ENCODE data around the gene EBPL. TPM values are rescaled to one million over a fixed set of nuclear protein-coding genes. Genes with fewer than 3 reads are reported as not detected.
"Not testable (repeated sequence)": the region's sequence is repeated elsewhere in the genome, so short reads cannot be mapped to it uniquely, and the experiment has no call there.

EBPL gene
- total RNA-seq, 1 donor from 2014 or later, result 18.8 TPM

DNA sequence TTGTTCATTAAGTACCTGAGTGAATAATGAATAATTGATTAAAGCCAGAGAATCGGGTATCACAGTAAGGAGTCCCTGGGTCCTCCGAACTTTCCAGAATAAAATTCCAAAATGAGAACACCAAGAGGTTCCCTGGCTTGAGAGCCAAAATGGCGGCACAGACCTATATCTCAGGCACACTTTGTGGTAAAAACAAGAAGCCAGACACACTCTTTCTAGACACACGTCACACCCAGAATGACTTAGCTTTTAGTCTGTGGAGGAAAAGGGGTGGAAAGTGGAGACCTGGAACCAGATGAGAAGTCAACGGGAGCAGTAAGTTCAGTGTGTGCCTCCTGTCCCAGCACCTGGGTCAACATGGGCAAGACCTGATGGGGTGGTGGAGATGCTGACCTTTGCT is 54.6 kb downstream of the EBPL start:
- no peak for DNase-seq (ENCODE audit: low read depth)

DNA sequence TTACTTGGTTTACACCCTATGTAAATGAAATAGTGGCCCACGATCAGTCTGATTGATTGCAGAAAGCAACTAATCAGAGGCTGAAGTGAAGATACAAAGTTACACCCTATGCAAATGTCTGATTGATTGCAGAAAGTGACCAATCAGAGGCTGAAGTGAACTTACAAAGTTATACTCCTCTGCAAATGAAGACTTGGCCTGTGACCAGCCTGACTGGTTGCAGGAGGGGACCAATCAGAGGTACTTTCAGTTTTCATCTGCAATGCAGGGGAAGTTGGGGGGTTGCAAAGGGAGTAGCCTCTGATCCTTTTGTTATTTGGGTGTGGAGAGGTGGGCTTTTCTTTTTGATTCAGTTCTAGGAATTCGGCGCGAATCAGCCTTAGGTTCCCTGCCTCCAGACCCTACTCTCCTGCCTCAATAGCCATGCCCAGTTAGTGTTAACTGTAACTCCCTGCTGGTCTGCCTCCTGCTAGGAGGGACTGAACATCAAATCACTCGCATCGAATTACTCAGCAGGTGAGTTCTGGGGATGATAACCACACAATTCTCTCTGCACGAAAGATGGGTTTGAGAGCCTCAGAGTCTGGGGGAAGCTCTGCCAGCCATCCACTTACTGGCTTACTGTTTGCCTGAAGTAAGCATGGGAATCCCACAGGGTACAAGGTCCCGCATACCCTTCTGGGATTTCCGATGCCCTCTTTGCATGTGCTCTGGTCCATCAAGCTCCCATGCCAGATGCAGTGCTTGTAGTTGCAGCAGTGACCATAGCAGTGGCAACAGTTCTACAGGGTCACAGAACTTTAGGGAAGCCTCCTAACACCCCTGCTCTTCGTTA is 55.5 kb downstream of the EBPL start:
- DNase-seq (ENCODE audit: low read depth), result no peak

GRCh38 chr13:49633710-49634109 is 57.6 kb downstream of the EBPL start:
- no peak for DNase-seq (ENCODE audit: low read depth)

- no peak for DNase-seq (ENCODE audit: low read depth)
Measured at GRCh38 chr13:49632156-49632555, 59.1 kb downstream of the EBPL start.

- DNase-seq (ENCODE audit: low read depth), result no peak
Measured at GRCh38 chr13:49630580-49630979, 60.7 kb downstream of the EBPL start.

GRCh38 chr13:49629947-49630346 is 61.3 kb downstream of the EBPL start:
- DNase-seq (ENCODE audit: low read depth), result no peak

- no peak for DNase-seq (ENCODE audit: low read depth)
Measured at GRCh38 chr13:49629196-49629938, 61.9 kb downstream of the EBPL start.

DNA sequence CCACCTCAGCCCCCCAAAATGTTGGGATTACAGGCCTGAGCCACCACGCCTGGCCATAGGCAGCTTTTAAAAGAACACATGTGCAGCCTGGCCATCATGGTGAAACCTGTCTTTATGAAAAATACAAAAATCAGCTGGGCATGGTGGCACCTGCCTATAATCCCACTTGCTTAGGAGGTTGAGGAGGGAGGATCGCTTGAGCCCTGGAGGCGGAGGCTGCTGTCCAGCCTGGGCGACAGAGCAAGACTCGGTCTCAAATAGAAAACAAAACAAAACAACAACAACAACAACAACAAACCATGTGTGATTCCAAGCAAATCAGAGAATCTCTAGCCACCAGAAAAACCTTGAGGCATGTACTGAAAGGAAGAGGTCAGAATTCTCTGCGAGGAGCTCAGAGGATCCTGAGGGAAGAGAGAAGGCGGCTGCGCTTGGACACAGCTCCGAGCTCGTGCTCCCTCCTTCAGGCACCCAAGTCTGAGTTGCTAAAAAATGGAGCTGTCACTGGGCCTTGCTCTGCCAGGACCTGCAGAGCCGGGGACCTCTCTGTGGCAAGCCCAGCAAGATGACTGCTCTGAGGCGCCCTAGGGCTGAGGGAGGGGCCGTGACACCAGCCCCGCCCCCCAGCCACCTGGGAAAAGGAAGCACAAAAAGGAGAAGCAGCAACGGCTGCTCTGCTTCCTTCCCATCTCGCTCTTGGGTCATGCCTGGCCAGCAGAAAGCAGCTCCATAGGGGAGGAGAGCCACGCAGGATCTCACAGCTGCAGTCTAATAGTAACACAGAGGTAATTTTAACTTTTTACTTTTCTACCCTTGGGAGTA is 63.2 kb downstream of the EBPL start, which contains the start of gene ARL11:
Gene ARL11 (plus strand): TSS at position 677 of the 822 bp plus-strand sequence. CDS start 1,941 bp downstream, outside the sequence.
- DNase-seq (ENCODE audit: low read depth), result no peak

DNA sequence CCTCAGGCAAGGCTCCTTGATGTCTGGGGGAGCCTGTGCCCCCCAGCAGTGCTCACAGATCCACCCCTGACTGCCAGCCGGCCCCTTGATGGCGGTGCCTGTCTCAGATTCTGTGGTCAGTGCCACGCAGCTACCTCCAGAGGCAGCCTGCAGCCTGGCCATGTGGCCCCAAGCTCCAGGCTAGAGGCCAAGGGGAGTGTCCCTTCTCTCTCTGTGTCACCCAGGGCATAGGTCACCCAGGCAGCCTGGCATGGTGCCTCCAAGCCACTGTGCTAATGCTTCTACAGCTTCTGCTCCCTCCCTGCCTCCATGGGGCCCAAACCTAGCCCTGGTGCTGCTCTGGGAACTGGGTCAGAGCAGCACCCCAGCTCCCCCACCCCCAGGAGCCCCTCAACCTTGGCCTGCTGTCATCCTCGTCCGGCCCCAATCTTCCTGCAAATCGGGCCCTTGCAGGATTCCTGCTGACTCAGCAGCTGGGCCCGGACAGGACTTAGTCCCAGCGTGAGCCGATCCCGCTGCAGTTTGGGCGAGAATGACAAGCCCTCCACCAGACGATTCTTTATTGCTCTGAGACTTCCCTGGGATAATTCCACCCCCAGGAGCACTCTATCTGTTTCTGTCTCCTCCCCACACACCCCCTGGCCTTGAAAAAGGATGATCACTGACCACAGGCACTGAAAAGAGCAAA is 65.8 kb downstream of the EBPL start:
- DNase-seq (ENCODE audit: low read depth), result no peak

- no peak for DNase-seq (ENCODE audit: low read depth)
Measured at GRCh38 chr13:49624229-49624628, 67.1 kb downstream of the EBPL start.

DNA sequence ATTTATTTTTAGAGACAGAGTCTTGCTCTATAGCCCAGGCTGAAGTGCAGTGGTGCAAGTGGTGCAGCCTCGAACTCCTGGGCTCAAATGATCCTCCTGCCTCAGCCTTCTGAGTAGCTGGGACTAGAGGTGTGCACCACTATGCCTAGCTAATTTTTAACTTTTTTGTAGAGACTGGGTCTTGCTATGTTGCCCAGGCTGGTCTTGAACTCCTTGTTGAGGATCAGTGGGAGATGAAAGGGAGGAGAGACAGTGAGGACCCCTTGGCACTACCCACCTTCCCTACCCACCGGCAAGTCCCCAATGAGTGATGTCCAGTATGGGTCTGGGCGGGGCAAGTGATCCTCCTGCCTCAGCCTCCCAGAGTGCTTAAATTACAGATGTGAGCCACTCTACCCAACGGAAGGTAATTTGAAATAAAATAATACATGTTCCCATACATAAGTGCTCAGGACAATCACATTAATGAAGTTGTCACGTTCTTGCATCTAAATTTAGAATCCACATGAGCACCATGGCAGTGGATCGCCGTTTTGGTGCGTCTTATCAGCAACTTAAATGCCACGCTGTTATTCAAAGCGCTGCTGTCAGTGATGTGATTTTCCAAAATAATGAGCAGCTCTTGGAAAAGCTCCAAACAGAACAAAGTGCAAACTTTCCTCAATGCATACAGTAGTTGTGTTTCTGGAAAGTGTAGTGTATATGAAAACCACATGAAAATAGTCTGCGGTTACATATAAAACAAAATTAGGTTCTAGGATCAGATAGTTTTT is 68.9 kb downstream of the EBPL start:
- DNase-seq (ENCODE audit: low read depth), result no peak

DNA sequence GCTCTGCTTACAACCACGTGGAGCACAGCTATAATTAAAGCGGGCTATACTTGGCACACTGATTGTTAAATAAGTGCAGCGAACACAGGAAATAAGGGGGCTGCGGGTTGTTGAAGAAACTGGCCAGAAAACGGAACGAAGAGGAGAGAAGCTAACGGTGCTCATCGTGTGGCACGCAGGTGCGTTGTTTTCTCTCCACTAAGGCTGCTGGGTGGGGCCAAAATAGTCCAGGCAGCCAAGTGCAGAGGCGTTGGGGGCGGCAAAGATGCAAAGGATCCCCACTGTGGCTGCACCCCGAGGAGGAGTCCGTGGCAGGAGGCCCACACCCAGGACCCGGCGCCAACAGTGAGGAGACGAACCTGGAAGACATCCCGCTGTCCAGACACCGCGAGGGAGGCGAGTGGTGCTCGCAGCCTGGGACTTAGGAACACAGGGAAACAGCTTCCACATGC is 71.1 kb downstream of the EBPL start:
- DNase-seq (ENCODE audit: low read depth), result no peak

DNA sequence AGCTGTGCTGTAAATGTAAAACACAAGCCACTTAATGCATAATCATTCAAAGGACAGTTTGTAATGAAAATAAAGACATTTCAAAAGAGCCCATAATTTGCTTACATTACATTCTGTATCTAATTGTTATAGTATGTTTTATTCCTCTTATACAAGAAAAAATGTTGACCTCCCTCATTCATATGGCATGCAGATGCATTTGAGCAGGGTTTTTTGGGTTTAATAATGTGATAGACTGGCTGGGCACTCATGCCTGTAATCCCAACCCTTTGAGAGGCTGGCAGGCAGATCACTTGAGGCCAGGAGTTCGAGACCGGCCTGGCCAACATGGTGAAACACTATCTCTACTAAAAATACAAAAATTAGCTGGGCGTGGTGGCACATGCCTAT is 74.6 kb downstream of the EBPL start:
- DNase-seq (ENCODE audit: low read depth), result no peak

- no peak for DNase-seq (ENCODE audit: low read depth)
Measured at GRCh38 chr13:49615836-49616675, 75.2 kb downstream of the EBPL start.

DNA sequence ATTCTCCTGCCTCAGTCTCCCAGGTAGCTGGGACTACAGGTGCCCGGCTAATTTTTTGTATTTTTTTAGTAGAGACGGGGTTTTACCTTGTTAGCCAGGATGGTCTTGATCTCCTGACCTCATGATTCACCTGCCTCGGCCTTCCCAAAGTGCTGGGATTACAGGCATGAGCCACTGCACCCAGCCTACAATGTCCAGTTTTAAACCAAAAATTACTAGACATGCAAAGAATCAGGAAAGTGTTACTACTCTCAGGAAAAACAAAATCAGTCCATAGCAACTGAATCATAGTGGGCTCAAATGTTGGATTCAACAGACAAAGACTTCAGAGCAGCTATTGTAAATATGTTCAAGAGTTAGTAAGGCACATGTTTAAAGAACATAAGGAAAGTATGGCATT is 79.2 kb downstream of the EBPL start:
- not testable (repeated sequence) for DNase-seq (ENCODE audit: low read depth)

All from myocyte (in vitro differentiated cells).